Pulmonary artery endothelial cell (primary cell): ENCODE data around the gene PPP2R5A. TPM values are rescaled to one million over a fixed set of nuclear protein-coding genes. Genes with fewer than 3 reads are reported as not detected.
"Not testable (repeated sequence)": the region's sequence is repeated elsewhere in the genome, so short reads cannot be mapped to it uniquely, and the experiment has no call there.

Source experiments
- DNase-seq: peaks from one replicate; pipeline ENCODE4 v3.0.0-alpha.2; 2011; ENCODE audit warnings: low read depth, low spot score
- total RNA-seq: library from RNA; depleted of rRNA; stranded (reverse); fragments of >200 nt; gene quantifications from 2 replicates; pipeline ENCODE4 v1.2.3, GENCODE V29; 2014

The PPP2R5A gene
- total RNA-seq, 1 donor from 2014 or later, result 25.1 TPM

DNA sequence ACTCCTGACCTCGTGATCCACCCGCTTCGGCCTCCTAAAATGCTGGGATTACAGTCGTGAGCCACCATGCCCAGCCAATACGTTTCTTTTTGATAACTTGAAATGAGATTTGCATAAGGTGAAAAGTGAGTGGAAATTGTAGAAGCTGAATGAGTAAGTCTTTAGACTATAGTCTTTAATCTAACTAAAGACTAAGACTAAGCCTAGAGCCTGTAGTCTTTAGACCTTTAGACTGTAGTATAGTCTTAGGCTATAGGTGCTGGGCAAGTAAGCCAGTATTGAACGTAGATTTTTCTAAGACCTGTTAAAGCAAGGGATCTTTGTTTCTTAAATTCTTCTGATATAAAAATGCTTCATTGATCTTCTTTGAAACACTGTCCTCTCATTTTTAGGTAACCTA lies 12.1 kb downstream of the PPP2R5A start:
- no peak for DNase-seq

- no peak for DNase-seq
Measured at GRCh38 chr1:212301580-212301979, 16.4 kb downstream of the PPP2R5A start.

DNA sequence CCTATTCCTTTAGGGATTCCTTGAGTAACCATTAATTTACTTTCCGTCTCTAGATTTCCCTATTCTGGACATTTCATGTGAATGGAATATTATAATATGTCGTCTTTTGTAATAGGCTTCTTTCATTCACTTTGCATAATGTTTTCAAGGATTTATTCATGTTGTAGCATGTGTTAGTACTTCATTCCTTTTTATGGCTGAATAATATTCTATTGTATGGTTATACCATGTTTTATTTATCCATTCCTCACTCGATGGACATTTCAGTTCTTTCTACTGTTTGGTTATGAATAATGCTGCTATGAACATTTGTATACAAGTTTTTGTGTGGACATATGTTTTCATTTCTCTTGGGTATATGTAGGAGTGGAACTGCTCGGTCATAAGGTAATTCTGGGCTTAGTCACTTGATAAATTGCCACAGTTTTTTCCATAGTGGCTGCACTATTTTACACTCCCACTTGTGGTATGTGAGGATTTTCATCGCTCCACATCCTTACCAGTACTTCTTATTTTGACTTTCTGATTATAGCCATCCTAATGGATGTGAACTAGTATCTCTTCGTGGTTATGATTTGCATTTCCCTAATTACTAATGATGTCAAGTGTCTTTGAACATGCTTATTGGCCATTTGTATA lies 17.7 kb downstream of the PPP2R5A start:
- DNase-seq, result no peak

- DNase-seq, result no peak
Measured at GRCh38 chr1:212305342-212305741, 20.1 kb downstream of the PPP2R5A start.

DNA sequence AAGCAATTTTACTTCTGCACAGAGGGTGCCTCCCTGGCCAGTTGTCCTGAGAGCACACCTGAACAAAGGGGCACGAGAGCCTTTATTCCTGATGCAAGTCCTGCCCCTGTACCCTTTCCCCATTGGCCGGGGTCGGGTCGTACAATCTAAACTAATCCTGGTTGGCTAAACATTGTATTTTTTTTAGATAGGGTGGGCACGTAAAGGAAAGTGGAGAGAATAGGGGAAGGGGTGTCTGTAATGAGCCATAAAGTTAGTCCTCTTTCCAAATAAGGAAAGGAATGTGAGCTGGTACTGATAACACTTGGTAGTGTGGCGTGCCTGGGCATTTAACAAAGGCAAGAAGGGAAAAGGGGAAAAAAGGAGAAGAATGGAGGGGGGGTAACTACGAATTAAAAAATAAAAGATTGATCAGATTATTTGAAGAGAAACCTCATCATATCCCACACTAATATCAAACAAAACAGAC lies 20.8 kb downstream of the PPP2R5A start:
- not testable (repeated sequence) for DNase-seq

- no peak for DNase-seq
Measured at GRCh38 chr1:212309967-212310366, 24.8 kb downstream of the PPP2R5A start.

GRCh38 chr1:212310383-212310782 lies 25.2 kb downstream of the PPP2R5A start:
- DNase-seq, result no peak

GRCh38 chr1:212311836-212312497 lies 26.8 kb downstream of the PPP2R5A start:
- no peak for DNase-seq

GRCh38 chr1:212313616-212314015 lies 28.4 kb downstream of the PPP2R5A start:
- no peak for DNase-seq

DNA sequence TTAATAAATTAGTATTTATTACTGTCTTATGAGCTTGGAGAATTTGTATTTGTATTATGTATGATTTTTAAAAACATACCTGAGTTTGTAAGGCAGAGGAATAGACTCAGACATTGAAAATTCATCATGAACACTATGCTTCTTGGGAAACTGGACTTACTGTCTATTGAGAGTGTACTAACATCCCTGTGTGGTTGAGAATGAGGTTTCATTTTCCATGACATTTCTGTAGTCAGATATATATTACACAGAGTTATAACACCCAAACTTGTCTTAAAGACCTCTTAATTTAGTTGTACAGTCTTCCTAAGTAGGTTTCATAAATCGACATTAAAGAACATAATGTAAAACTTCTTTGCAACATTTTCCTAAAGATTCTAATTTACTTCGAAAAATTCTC lies 30.0 kb downstream of the PPP2R5A start:
- DNase-seq, result no peak

DNA sequence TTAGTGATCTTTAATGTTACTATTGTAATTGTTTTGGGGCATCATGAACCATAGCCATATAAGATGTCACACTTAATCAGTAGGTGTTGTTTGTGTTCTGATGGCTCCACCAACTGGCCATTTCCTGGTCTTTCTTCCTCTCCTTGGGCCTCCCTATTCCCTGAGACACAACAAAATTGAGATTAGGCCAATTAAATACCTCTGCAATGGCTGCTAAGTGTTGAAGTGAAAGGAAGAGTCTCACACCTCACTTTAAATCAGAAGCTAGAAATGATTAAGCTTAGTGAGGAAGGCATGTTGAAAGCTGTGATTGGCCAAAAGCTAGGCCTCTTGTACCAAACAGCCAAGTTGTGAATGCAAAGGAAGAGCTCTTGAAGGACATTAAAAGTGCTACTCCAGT lies 30.7 kb downstream of the PPP2R5A start:
- no peak for DNase-seq

DNA sequence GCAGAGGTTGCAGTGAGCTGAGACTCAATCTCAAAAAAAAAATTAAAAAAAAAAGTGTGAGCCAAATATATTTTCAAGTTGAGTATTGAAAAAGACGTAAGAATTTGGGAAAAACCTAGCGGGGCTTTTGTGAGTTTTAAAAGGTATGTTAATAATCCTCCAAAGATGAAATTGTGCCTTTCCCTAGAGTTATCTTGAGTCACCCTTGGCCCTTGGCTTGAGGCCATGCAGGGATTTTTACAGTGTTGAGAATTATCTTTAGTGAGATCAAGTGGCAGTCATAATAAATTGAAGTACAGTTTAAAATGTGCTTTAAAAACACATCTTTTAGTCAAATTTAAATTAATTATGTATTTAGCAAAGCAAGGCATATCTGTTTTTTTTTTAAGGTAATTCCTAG lies 32.7 kb downstream of the PPP2R5A start:
- DNase-seq, result no peak

GRCh38 chr1:212321031-212321430 lies 35.8 kb downstream of the PPP2R5A start:
- DNase-seq, result not testable (repeated sequence)

DNA sequence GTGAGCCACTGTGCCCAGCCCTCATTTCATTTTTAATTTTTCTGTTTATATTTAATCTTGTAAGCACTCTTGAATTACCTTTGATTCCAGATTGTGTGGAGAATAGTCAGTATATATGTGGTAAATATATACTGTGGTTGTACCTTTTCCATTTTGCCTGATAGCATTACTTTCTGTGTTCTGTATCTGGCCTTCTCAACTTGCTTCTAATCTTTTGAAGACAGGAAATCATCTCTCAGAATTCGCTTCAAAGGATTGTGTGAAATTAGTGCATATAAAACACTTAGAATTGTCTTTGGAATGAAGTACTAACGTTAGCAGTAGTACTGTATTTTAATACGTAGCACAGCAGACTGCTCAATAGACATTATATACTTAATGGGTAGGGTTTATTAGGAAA lies 37.9 kb downstream of the PPP2R5A start:
- DNase-seq, result no peak

DNA sequence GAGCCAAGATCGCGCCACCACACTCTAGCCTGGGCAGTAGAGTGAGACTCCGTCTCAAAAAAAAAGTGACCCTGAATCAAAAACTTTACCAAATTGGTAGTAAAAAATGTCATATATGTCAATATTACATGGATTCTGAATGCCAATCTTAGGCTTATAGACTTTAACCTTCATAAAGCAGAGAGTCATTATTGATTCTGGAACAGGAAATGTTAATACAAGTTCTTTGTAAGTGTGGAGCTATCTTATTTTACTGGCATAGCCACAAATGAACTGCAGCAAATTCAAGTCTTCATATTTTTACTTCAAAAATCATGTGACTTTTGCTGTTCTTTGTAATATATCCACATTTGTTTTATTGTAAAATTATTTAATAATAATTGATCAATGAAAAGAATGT lies 41.3 kb downstream of the PPP2R5A start:
- DNase-seq, result no peak

DNA sequence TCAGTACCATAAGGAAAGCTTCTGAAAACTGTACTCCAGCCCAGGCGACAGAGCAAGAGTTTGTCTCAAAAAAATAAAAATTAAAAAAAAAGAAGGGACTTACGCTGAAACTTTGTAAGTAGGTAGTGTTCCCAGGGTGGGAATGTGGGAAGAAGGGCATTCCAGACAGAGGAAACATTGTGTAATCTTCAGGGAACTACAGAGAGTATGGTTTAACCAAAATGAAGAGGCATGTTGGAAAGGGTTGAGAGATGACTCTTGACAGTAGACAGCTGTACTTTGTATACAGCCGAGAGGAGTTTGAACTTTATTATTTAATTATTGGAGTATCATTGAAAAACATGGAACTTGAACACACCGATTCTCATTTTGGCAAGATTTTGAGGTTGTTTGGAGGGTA lies 43.0 kb downstream of the PPP2R5A start:
- DNase-seq, result no peak

- DNase-seq, result no peak
Measured at GRCh38 chr1:212329105-212329504, 43.9 kb downstream of the PPP2R5A start.

GRCh38 chr1:212341090-212341489 lies 55.9 kb downstream of the PPP2R5A start:
- DNase-seq, result no peak

GRCh38 chr1:212344905-212345304 lies 59.7 kb downstream of the PPP2R5A start:
- no peak for DNase-seq

- no peak for DNase-seq
Measured at GRCh38 chr1:212346601-212347000, 61.4 kb downstream of the PPP2R5A start.

DNA sequence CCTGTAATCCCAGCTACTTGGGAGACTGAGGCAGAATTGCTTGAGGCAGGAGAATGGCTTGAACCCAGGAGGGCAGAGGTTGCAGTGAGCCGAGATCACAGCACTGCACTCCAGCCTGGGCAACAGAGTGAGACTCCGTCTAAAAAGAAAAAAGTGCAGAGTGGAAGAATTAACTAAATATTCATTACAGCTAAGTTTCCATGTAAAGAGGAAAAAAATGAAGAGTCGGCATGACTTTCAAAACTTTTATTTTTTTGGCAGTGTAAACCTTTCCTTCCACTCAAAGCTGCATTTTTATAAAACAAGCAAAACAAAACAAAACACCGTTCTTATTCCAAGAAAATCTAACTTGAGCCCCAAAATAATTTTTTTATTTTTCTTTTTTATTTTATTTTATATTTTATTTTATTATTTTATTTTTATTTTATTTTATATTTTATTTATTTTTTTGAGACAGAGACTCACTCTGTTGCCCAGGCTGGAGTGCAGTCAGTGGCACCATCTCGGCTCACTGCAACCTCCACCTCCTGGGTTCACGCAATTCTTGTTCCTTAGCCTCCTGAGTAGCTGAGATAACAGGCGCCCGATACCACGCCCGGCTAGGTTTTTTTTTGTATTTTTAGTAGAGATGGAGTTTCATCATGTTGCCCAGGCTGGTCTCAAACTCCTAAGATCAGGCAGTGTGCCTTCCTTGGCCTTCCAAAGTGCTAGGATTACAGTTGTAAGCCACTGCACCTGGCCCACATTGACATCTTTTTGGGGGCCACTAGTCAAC lies 66.6 kb downstream of the PPP2R5A start:
- no peak for DNase-seq

GRCh38 chr1:212353181-212353580 lies 68.0 kb downstream of the PPP2R5A start:
- no peak for DNase-seq
